Osteoblast (primary cell): ENCODE measurements around the gene PDE10A. TPM values are rescaled to one million over a fixed set of nuclear protein-coding genes. Genes with fewer than 3 reads are reported as not detected.

Experiments used
- DNase-seq: peaks from one replicate; pipeline ENCODE4 v3.0.0; 2011; ENCODE audit warnings: low spot score, mixed read lengths; ENCODE audit not compliant: insufficient read length; ENCODE audit errors: missing footprints
- H2AFZ ChIP-seq: 2 replicates; pipeline ENCODE4 v1.6.0; 2011; ENCODE audit warnings: mild to moderate bottlenecking, low read length
- H3K27ac ChIP-seq: 2 replicates; pipeline ENCODE4 v1.5.1; 2011; ENCODE audit warnings: mild to moderate bottlenecking, low read depth, low read length, moderate library complexity
- H3K27me3 ChIP-seq: 2 replicates; pipeline ENCODE4 v1.6.0; 2012; ENCODE audit warnings: mild to moderate bottlenecking, control low read depth, inconsistent platforms, low read length, moderate library complexity; ENCODE audit not compliant: insufficient read depth
- H3K36me3 ChIP-seq: 2 replicates; pipeline ENCODE4 v1.5.1; 2011; ENCODE audit warnings: mild to moderate bottlenecking, low read length, control low read depth, moderate library complexity; ENCODE audit not compliant: insufficient read depth
- H3K4me1 ChIP-seq: 2 replicates; pipeline ENCODE4 v1.5.1; 2011; ENCODE audit warnings: mild to moderate bottlenecking, low read length, control low read depth, moderate library complexity; ENCODE audit not compliant: insufficient read depth
- H3K4me2 ChIP-seq: 2 replicates; pipeline ENCODE4 v1.6.0; 2011; ENCODE audit warnings: mild to moderate bottlenecking, low read length; ENCODE audit not compliant: insufficient read depth
- H3K4me3 ChIP-seq: fragments of 200-600 bp; sonication (generic); 3 replicates; pipeline ENCODE4 v1.5.1; 2012; ENCODE audit warnings: mild to moderate bottlenecking, low read length, inconsistent platforms; ENCODE audit not compliant: insufficient read depth
- H3K79me2 ChIP-seq: 2 replicates; pipeline ENCODE4 v1.6.0; 2012; ENCODE audit warnings: mild to moderate bottlenecking, low read length, control low read depth, inconsistent platforms; ENCODE audit not compliant: insufficient read depth
- H3K9me3 ChIP-seq: 2 replicates; pipeline ENCODE4 v1.5.1; 2011; ENCODE audit warnings: low read depth, low read length, control low read depth
- H4K20me1 ChIP-seq: 2 replicates; pipeline ENCODE4 v1.6.0; 2012; ENCODE audit warnings: mild to moderate bottlenecking, low read length, control low read depth; ENCODE audit not compliant: insufficient read depth
- total RNA-seq: library from RNA; depleted of rRNA; stranded (reverse); fragments of >200 nt; gene quantifications from 2 replicates; pipeline ENCODE4 v1.2.3, GENCODE V29; 2012
- TF ChIP-seq, protein P1 (sequence below): IDR thresholded peaks from 2 replicates; pipeline ENCODE4 v1.5.1; 2011; ENCODE audit warnings: mild to moderate bottlenecking, low read depth, low read length, moderate library complexity; ENCODE audit errors: extremely low read depth

Gene PDE10A
- total RNA-seq, 1 donor, result 3.3 TPM

DNA sequence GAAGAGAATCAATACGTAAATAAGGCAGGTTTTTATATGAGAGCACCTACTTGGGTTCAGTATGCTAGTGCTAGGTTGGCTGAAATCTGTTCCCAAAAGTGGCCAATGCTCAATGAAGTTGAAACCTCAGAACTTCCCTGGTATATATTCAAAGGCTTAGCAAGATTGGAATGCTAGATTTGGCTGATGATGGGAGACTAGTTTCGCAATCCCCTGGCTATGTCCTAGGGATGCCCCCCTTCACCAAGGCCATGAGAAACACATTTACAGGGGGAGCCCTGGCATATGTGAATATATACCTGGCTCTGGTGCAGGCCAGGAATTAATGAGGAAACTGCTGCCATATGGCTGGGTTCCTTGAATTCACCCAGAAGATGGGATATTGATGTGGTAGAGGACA is 211.2 kb downstream of the PDE10A start:
- Histone ChIP-seq H4K20me1 (no peaks in the 10 kb centered on the region), H3K27ac (no peak overlapping the region), H3K36me3 (no peaks in the 10 kb centered on the region), H3K9me3 (no peaks in the 10 kb centered on the region), H3K27me3 (no peaks in the 10 kb centered on the region), H3K4me3 (no peak overlapping the region), H3K4me2 (no peak overlapping the region), H2AFZ (no peak overlapping the region), H3K4me1 (no peaks in the 10 kb centered on the region), H3K79me2 (no peaks in the 10 kb centered on the region)
- TF ChIP-seq, protein P1, sequence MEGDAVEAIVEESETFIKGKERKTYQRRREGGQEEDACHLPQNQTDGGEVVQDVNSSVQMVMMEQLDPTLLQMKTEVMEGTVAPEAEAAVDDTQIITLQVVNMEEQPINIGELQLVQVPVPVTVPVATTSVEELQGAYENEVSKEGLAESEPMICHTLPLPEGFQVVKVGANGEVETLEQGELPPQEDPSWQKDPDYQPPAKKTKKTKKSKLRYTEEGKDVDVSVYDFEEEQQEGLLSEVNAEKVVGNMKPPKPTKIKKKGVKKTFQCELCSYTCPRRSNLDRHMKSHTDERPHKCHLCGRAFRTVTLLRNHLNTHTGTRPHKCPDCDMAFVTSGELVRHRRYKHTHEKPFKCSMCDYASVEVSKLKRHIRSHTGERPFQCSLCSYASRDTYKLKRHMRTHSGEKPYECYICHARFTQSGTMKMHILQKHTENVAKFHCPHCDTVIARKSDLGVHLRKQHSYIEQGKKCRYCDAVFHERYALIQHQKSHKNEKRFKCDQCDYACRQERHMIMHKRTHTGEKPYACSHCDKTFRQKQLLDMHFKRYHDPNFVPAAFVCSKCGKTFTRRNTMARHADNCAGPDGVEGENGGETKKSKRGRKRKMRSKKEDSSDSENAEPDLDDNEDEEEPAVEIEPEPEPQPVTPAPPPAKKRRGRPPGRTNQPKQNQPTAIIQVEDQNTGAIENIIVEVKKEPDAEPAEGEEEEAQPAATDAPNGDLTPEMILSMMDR, result no peak
- DNase-seq, result no peak

DNA sequence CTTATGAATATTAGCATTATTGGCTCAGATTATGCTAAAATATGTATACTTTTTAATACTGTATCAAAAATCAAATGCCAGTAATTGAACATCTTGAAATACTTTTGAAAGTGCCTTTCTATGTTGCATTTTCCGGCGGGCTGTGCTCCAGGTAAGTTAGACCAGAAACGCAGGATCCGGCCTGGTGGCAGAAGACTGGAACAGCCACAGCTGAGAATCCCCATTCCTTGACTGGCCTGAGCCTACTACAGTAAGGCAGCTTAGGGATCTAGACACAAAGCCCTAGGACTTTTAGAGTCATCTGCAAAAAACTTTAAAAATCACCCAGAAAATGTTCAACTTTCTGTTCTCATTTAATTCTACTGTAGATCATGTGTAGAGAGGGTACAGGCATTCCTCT is 214.8 kb downstream of the PDE10A start:
- Histone ChIP-seq H3K36me3 (no peaks in the 10 kb centered on the region), H3K4me1 (no peaks in the 10 kb centered on the region), H3K4me3 (no peak overlapping the region), H3K27ac (no peak overlapping the region), H4K20me1 (no peaks in the 10 kb centered on the region), H3K27me3 (no peaks in the 10 kb centered on the region), H2AFZ (no peak overlapping the region), H3K79me2 (no peaks in the 10 kb centered on the region), H3K9me3 (no peaks in the 10 kb centered on the region), H3K4me2 (no peak overlapping the region)
- TF ChIP-seq, protein P1, result no peak
- no peak for DNase-seq

GRCh38 chr6:165447141-165447540 is 215.9 kb downstream of the PDE10A start:
- H3K9me3 ChIP-seq, result no peaks in the 10 kb centered on the region
- H3K27me3 ChIP-seq, result no peaks in the 10 kb centered on the region
- no peak overlapping the region for H3K27ac ChIP-seq
- H2AFZ ChIP-seq, result no peak overlapping the region
- DNase-seq, result no peak
- H3K4me1 ChIP-seq, result no peaks in the 10 kb centered on the region
- no peak overlapping the region for H3K4me2 ChIP-seq
- H3K4me3 ChIP-seq, result no peak overlapping the region
- TF ChIP-seq, protein P1, result no peak
- no peaks in the 10 kb centered on the region for H4K20me1 ChIP-seq
- H3K79me2 ChIP-seq, result no peaks in the 10 kb centered on the region
- H3K36me3 ChIP-seq, result no peaks in the 10 kb centered on the region

GRCh38 chr6:165446331-165446730 is 216.7 kb downstream of the PDE10A start:
- Histone ChIP-seq H4K20me1 (no peaks in the 10 kb centered on the region), H3K9me3 (no peaks in the 10 kb centered on the region)

More at GRCh38 chr6:165446331-165446730, 216.7 kb downstream of the PDE10A start:
- Histone ChIP-seq H3K4me1 (no peaks in the 10 kb centered on the region), H3K4me3 (no peak overlapping the region), H2AFZ (no peak overlapping the region), H3K4me2 (no peak overlapping the region), H3K79me2 (no peaks in the 10 kb centered on the region), H3K27ac (no peak overlapping the region), H3K27me3 (no peaks in the 10 kb centered on the region), H3K36me3 (no peaks in the 10 kb centered on the region)
- TF ChIP-seq, protein P1, result no peak
- DNase-seq, result peak; percentile 2
